GM19324 (cell line): Measurements from ENCODE around the gene RORC.
A peak's percentile ranks its signal among the peaks of the same experiment; 100 is the strongest.
"Not testable (repeated sequence)": the region's sequence is repeated elsewhere in the genome, so short reads cannot be mapped to it uniquely, and the experiment has no call there.

Source experiments
- ATAC-seq: cut with Tn5 transposase; IDR thresholded peaks from one replicate; pipeline ENCODE4 v1.9.1; 2021; ENCODE audit warnings: mild to moderate bottlenecking, moderate library complexity; ENCODE audit not compliant: unreplicated experiment, low FRiP score

The RORC gene

DNA sequence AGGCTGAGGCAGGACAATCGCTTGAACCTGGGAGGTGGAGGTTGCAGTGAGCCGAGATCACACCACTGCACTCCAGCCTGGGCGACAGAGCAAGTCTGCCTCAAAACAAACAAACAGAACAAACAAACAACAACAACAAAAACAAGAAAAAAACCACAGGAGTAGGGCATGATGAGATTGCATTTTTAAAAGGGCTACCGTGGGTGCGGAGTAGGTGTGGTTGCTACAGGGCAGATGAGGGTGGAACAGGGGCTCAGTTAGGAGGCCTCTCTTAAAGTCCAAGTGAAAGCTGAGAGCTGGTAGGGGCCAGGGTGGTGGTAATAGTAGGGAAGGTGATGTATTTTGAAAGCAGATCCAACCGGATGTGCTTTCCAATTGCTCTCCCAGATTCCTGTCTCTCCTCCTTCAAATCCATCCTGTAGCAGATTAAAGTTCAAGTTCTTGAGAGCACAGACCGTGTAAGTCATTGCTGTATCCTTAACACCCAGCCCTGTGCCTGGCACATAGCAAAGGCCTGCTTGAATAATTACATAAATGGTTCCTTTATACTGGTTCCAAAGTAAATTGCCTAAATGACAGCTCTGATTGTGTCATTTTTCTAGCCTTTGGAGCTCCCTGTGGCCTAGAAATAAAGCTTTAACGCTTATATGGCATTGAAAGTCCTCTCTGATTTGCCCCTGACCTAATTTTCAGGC lies 22.2 kb downstream of the RORC start:
- no peak for ATAC-seq

- no peak for ATAC-seq
Measured at GRCh38 chr1:151807766-151808165, 23.8 kb downstream of the RORC start.

DNA sequence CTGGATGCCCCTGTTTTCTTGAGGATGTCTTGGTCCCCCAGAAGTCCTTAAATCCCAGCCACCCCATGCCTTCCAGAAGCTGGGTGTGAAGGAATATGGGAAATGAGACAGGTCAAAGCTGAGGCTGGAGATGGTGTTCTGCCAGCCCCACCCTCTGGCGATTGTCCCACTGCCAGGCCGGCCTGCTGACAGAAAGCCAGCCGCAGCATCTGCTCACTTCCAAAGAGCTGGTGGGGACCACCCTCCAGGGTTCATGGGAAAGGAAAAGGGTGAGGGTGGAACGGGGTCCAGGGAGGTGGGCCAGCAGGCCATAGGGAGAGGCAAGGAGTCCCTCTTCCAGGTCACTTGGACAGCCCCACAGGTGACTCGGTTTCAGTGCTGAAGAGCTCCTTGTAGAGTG lies 24.5 kb downstream of the RORC start:
- no peak for ATAC-seq

DNA sequence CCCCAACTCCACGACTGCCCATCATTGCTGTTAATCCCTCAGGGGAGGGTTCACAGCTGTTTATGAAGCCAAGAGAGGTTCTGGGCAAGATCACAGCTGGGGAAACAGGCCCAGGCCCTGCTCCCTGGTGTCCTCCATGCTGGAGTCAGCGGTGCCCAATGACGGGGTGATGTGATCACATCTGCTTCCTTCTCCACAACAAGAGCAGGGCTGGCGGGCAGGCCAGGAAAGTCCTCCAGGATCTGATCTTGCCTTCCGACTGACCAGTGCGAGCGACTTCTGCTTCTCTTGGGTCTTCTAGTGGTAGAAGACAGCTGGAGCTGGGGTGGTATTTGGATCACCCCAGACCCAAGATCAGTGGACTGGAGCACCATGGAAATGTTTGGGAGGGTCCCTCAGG lies 25.4 kb downstream of the RORC start:
- no peak for ATAC-seq

- ATAC-seq = no peak
Measured at GRCh38 chr1:151805066-151805820, 26.4 kb downstream of the RORC start, which contains the start of gene LINGO4. Gene LINGO4 (minus strand): TSS chr1:151805419. CDS start chr1:151802704, 2,715 bp downstream.

- ATAC-seq = no peak
Measured at GRCh38 chr1:151803915-151804314, 27.7 kb downstream of the RORC start.

DNA sequence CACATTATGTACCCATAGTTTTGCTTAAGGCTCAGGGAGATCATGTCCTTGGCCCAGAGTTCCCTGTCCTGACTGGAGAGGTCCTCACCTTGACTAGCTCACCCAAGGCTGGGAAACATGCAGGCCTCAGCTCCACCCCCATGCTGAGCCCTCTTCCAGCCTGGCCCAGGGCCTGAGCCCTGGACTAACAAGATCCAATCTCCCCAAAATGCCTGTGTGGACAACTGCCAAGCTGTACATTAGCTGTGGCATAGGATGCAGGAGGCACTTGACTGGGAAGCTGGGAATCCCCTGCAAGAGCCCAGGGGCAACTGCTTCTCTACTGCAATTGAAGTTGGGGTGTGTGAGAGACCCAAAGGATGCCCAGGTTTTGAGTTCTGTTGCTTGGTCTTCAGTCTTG lies 28.4 kb downstream of the RORC start:
- no peak for ATAC-seq

- no peak for ATAC-seq
Measured at GRCh38 chr1:151802372-151802771, 29.2 kb downstream of the RORC start.

DNA sequence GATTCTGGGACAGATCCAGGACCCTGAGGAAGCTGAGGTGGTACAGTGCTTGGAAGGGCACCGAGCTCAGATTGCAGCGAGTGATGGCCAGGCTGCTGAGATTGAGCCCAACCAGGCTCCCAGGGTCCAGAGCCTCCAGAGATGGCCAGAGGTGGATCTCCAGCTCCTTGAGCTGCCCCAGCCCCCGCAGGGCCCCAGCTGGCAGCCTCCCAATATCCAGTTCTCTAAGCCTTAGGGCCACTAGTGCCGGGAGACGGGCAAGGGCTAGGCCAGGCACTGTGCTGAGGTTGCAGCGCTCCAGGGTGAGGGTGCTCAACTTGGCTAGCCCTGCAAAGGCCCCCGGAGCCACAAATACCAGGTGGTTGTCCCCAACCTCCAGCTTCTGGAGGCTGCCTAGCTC lies 29.8 kb downstream of the RORC start:
- no peak for ATAC-seq

- no peak for ATAC-seq
Measured at GRCh38 chr1:151801310-151801820, 30.2 kb downstream of the RORC start.

- ATAC-seq = no peak
Measured at GRCh38 chr1:151800830-151801229, 30.8 kb downstream of the RORC start.

GRCh38 chr1:151799179-151800022 lies 32.2 kb downstream of the RORC start:
- ATAC-seq = no peak

DNA sequence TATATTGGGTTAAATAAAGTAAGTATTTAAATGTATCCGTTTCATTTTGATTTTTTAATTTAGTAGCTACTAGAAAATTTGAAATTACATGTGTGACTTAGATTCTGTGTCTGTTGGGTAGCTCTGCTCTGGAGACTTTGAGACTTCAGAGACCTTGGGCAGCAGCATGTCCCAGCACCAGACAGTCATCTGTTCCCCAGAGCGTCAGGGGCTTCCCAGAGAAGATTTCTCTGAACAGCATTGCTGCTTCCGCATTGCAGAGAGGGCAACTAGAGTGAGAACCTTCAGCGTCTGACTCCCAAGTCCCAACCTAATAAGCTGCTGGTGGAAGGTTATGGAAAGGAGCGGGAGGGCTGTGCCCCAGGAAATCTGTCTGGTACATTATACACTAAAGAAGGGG lies 33.0 kb downstream of the RORC start:
- ATAC-seq = no peak

DNA sequence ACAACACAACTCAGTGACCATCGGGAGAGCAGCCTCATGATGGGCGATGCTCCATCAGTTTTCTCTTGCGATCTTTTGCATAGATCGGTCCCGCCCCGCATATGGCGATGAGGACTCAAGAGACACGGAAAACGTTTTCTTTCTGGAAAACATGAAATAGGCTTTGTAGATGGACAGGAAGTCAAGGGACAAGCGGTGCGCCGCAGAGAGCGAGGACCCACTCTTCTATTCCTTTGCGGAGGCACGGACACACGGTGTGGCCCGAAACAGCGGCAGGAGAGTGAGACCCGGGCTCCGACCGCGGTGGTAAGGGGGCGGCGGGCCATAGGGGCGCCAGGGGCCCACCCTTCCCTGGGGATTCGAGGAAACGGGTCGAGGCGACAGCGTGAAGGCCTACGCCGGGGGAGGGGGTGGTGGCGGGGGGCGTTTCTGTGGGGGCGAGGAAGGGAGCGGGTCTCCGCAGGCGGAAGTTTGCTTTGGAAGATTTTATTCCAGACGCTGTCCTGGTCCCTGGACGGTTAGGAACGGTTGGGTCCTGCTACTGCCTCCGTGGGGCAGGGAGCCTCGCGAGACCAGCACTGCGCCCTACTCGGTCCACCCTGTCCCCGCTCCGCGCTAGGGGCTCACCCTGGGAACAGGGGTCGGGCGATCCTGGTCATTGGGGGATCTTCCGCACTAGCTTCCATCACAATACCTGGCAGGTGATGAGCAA lies 40.5 kb downstream of the RORC start:
- ATAC-seq = no peak

DNA sequence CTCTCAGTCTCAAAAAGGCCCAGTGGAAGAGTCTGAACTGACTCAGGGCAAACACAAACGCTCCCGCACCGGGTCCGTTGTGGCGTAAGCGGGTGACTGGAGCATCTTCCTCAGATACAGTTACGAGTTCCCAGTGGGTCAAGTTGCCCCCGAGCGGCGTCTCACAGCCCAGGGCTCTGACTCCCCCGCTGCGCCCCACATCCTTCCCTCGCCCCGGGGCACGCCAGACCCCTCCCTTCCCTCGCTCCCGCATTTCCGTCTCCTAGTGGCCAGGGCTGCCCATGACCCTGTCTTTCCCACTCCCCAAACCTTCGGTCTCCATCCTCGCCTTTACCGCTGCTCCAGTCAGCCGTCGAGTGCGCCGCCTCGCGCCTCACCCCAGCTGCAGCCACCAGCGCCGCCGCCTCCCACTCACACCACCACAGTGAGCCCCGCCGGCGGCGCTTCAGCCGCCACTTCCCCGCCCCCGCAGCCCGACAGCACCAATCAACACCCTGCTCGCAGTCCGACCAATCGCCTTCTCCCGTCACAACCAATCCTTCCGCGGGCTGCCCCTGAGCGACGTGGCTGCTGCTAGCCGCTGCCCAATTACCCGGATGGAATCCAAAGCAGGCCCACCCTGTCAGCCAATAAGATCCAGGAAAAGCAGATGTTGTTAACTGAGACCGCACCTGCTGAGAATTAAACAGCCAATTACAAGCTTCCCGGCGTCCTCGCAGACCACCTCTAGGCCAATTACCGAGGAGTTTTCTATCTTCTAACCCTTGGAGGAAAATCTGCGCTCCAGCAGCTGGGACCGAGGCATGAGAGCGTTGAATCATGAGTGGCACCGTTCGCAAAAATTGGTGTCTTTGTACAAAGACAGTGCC lies 41.3 kb downstream of the RORC start, which contains the start of gene TDRKH:
Gene TDRKH (minus strand): TSS at position 430 of the 869 bp plus-strand sequence. CDS start 7,478 bp downstream, outside the sequence.
- ATAC-seq = peak; percentile 98

DNA sequence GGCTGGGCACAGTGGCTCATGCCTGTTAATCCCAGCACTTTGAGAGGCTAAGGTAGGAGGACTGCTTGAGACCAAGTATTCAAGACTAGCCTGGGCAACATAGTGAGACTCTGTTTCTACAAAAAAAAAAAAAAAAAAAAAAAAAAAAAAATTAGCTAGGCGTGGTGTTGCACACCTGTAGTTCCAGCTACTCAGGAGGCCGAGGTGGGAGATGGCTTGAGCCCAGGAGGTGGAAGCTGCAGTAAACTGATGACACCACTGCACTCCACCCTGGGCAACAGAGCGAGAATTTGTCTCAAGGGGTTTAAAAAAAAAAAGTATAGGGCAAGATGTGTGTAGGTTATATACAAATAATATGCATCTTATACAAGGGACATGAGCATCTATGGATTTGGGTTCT lies 43.9 kb downstream of the RORC start:
- no peak for ATAC-seq

GRCh38 chr1:151783796-151784195 lies 47.8 kb downstream of the RORC start:
- ATAC-seq = no peak

DNA sequence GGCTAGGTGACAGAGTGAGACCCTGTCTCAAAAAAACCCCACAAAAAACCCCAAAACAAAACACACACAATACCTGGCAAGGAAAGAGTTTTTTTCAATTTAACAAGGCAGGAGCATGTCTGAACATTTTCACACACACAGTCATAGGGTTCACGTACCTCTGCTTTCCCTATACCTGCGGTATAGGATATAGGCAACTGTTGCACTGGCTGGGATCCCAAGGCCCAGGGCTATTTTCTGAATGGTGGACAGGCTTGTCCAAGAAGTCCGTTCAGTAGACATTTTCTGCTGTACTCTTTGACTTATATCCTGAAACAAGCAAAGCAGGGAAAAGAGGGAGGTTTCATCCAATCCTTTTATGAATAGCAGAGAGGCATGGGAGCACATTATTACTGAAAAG lies 48.9 kb downstream of the RORC start:
- no peak for ATAC-seq

- not testable (repeated sequence) for ATAC-seq
Measured at GRCh38 chr1:151782026-151782425, 49.6 kb downstream of the RORC start.
